Measurements from ENCODE around the gene GPANK1. TPM values are rescaled to one million over a fixed set of nuclear protein-coding genes. Genes with fewer than 3 reads are reported as not detected.

Gene GPANK1
- total and polyA plus RNA-seq, 9 of the 15 experiments (the other 6 are each of a cell fraction or from before 2014, with no cell fraction given): 32.2 to 111 (median 46.3) TPM

- H3K36me3 ChIP-seq (ENCODE audit: control insufficient read depth, insufficient read depth, low read length): peaks cover 93% of the 10 kb centered on the region
- POLR2A ChIA-PET: interaction anchor here (0.6 to 7.1 kb wide), 51 partner anchors 11 to 961 kb away, joined by 3 to 158 read pairs (median 5); partner anchors contain the start of genes ABHD16A, APOM, BAG6 and C6orf47
- no peak; the same call in 1 of the 2 replicates for TF ChIP-seq TFE3 (CRISPR knock-in tag; IDR thresholded peaks at IDR 0.05)
- TF ChIP-seq ZNF695 (CRISPR knock-in tag; IDR thresholded peaks at IDR 0.05): no peak
- no peak for TF ChIP-seq YBX1 (IDR thresholded peaks at IDR 0.05)
- TF ChIP-seq ZBTB26 (CRISPR knock-in tag; IDR thresholded peaks at IDR 0.05): peak; percentile 86
- peak; percentile 28 for TF ChIP-seq NKRF (IDR thresholded peaks at IDR 0.05; ENCODE audit: borderline replicate concordance)
- TF ChIP-seq CCAR2 (IDR thresholded peaks at IDR 0.05; ENCODE audit: low read depth, low read length): no peak
- TF ChIP-seq HNRNPL (IDR thresholded peaks at IDR 0.05; ENCODE audit: low read depth, low read length): peak; percentile 35; the same call in 1 of the 2 replicates
- no peak; the same call in 1 of the 2 replicates for TF ChIP-seq ILK (tag; IDR thresholded peaks at IDR 0.05; ENCODE audit: borderline replicate concordance, low read depth)
- TF ChIP-seq TRIM28 (IDR thresholded peaks at IDR 0.05): peak; percentile 63; the same call in 1 of the 2 replicates
- no peak for TF ChIP-seq HINFP (tag; conservative IDR thresholded peaks at IDR 0.05; ENCODE audit: low read depth)
- no peak for TF ChIP-seq ELF1 (tag; IDR thresholded peaks at IDR 0.05)
- TF ChIP-seq NFE2 (IDR thresholded peaks at IDR 0.05; ENCODE audit: low read depth): peak; percentile 97
- TF ChIP-seq YY1 (IDR thresholded peaks at IDR 0.05; ENCODE audit: borderline replicate concordance in 1 of 3, control insufficient read depth in 1 of 3, extremely low read depth in 1 of 3, insufficient read depth in 3 of 3, insufficient read length in 1 of 3, insufficient replicate concordance in 2 of 3, low read depth in 1 of 3, low read length in 2 of 3): peak in 1 of 3 experiments; percentile 65
Observed at GRCh38 chr6:31690231-31691077, 25.7 kb upstream of the GPANK1 start.

More at GRCh38 chr6:31690231-31691077, 25.7 kb upstream of the GPANK1 start:
- FAIRE-seq (peak; percentile 98), DNase-seq (ENCODE audit: extremely low read depth in 1 of 4, low spot score in 3 of 4) (peak; percentile 94 to 97 (median 96)), ATAC-seq (peak; percentile 83)
- Histone ChIP-seq H3K27me3 (ENCODE audit: control insufficient read depth in 2 of 2, insufficient read depth in 2 of 2, low read length in 2 of 2) (no peaks in the 10 kb centered on the region), H3K9ac (ENCODE audit: insufficient read depth in 1 of 2, low read depth in 2 of 2, low read length in 2 of 2) (peak overlapping the region; percentile 68 to 86; a peak in 3 of 4 replicates), H3K4me1 (replicated peaks in 1 of 2; ENCODE audit: control insufficient read depth in 2 of 2, insufficient read depth in 2 of 2, low read length in 2 of 2) (peaks cover 63 to 65% of the 10 kb centered on the region in 2 experiments), H4K20me1 (replicated peaks; ENCODE audit: control insufficient read depth, insufficient read depth, low read length) (no peaks in the 10 kb centered on the region), H3K9me1 (ENCODE audit: control insufficient read depth, insufficient read depth, low read length) (no peaks in the 10 kb centered on the region), H3K9me3 (replicated peaks; ENCODE audit: control insufficient read depth, insufficient read depth, low read depth, low read length) (no peaks in the 10 kb centered on the region), H3K4me3 (peak overlapping the region; percentile 13; the same call in 1 of the 2 replicates), H3K79me2 (ENCODE audit: control insufficient read depth, insufficient read depth, low read length) (no peaks in the 10 kb centered on the region; the same call in 2 of the 3 replicates), H3K4me2 (ENCODE audit: insufficient read depth, low read length) (peak overlapping the region; percentile 82), H2AFZ (ENCODE audit: low read depth, low read length) (peak overlapping the region; percentile 14), H3K27ac (ENCODE audit: extremely low read depth, low read depth, low read length) (peak overlapping the region; percentile 88)
- in situ Hi-C loops (cut with MboI): no loop called here
- under 1% methylated on average over 10 of the region's 10 CpGs for WGBS (ENCODE audit: insufficient coverage, low coverage, missing lambda C conversion rate)
- intact Hi-C loops (cut with micrococcal nuclease): loop anchor here (1.0 to 2.0 kb wide), 3 partner anchors 13 to 140 kb away; partner anchors contain the start of gene ABHD16A
- BruUV-seq (replicated peaks): TSS peak; percentile 91
- CTCF ChIA-PET (ENCODE audit: low intra/inter-chr PET ratio): interaction anchor here (1.0 to 1.5 kb wide), 3 partner anchors 12 to 78 kb away, joined by 3 read pairs; no protein-coding TSS in a partner anchor
